ENCODE measurements around the gene TRNP1.
"Not testable (repeated sequence)": the region's sequence is repeated elsewhere in the genome, so short reads cannot be mapped to it uniquely, and the experiment has no call there.

Gene TRNP1

DNA sequence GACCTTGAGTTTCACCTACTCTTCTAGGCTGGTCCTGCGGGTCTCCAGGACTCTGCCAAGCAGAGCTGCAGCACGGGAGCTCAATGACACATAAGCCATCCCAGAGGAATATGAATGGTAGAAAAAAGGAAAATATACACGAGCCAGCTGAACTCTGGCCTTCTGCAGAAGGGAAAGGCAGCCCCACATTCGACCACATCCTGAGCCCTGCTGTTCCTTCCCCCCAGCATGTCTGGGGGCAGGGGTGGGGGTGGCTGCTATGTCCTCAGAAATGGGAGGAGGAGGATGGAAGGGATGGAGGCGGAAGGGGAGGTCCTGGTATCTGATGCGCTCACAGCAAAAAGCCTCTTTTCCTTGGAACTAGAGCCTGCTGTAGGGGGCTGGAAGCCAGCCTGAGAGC, 21.1 kb upstream of the TRNP1 start:
- no peak for DNase-seq (ENCODE audit: low read depth in 1 of 2, low spot score in 1 of 2)

DNA sequence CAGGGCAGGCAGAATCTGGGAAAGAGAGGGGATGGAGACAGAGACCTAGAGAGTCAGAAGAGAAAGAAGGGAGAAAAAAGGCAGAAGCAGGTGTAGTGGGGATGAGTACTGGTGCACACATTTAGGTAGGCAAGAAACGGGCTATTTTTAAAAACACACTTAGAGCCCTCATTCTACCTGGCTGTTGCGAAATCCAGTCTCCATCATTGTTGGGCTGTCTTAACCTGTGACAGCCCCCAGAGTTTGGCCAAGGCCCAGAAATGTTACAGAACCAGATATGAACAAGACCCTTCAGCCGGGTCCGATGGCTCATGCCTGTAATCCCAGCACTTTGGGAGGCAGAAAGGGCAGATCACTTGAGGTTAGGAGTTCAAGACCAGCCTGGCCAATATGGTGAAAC, 20.7 kb upstream of the TRNP1 start:
- no peak for DNase-seq (ENCODE audit: low read depth in 1 of 2, low spot score in 1 of 2)

DNA sequence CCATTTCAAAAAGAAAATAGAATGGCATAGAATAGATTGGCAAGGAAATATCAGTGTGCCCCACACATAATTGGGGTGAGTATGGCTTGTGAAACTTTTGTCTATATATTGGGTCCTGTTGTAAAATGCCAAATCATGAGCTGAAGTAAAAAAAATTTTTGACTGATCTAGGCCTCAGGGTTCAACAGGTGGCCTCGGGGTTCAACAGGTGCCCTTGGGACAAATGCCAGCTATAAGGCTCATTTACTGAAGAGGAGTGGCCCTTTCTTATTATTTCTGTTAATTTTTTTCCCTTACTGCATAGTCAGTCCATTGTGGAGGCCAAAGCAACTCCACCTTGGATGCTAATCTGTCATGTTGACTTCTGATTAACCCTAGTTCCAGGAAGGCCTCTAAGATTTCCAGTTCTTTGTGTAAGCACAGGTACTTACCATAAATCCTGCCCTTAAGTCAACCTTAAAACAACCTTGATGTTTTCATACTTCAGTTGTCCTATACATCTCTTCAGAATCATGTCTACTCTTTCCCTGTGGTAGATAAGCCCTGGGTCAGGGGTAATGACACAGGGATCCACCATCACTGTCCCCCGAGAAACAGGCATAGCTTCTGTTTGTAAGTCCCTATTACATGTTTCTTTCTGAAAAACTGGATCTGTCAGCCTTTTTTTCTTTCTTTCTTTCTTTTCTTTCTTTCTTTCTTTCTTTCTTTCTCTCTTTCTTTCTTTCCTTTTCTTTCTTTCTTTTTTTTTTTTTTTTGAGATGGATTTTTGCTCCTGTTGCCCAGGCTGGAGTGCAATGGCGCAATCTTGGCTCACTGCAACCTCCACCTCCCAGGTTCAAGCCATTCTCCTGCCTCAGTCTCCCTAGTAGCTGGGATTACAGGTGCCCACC, 16.6 kb upstream of the TRNP1 start:
- no peak for DNase-seq (ENCODE audit: low read depth in 1 of 2, low spot score in 1 of 2)

DNA sequence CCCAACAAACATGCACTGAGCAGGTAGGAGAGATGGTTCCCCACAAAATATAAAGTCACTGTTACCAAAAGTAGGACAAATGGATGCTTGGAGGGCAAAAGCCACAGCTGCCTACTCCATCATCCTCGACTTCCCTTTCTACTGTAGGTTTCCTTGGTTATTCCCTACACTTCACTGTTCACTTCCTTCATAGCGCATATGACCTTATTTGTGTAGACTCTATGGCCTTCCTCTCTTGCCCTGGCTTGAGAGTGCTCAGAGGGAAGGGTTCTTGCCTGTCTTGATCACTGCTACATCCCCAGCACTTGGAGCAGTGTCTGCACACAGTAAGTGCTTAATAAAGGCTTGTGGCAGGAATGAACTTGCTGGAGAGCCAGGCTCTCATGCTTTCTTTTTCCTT, 14.6 kb upstream of the TRNP1 start:
- DNase-seq (ENCODE audit: low read depth in 1 of 2, low spot score in 1 of 2) = no peak

DNA sequence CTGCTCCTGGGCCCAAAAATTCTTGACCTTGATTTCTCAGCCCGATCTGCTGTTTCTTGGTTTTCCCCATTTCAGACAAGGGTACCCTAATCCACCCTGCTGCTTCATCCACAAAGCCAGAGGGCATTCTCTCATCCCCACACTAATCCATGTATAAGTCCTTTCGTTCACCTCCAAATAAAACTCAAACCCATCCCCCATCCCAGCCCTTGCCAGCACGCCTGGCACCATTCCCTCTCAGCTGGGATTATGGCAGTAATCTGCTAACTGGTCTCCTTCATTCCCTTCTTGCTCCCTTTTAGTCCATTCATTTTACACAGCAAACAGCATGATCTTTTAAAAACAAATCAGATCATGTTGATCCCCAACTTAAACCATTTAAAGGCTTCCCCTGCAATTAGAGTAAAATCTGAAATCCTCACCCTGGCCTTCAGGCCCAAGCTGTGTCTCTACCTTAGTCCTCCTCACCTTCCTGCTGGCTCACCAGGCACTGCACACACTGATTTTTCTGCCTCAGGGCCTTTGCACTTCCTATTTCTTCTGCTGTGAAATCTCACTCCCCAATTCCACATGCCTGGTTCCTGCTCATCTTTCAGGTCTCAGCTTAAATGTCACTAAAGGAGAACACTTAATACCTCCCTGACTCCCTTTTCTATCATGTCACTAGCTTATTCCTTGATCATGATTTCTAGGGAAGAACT, 12.2 kb upstream of the TRNP1 start:
- no peak for DNase-seq (ENCODE audit: low read depth in 1 of 2, low spot score in 1 of 2)

DNA sequence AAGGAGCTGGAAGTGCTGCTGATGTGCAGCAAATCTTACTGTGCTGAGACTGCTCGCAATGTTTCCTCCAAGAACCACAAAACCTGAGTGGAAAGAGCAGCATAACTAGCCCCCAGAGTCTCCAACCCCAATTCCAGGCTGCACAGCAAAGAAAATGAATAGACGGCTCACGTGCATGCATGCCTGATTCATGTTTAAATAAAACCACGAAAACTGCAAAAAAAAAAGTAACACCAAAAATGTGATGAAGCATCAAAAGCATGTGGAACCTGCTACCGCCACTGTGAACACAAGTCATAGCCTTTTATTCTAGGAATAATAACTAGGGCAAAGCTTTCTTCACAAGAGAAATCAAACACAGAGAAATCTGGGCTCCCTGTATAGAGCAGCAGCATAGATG, 9.6 kb upstream of the TRNP1 start:
- DNase-seq (ENCODE audit: low read depth in 1 of 2, low spot score in 1 of 2) = no peak

DNA sequence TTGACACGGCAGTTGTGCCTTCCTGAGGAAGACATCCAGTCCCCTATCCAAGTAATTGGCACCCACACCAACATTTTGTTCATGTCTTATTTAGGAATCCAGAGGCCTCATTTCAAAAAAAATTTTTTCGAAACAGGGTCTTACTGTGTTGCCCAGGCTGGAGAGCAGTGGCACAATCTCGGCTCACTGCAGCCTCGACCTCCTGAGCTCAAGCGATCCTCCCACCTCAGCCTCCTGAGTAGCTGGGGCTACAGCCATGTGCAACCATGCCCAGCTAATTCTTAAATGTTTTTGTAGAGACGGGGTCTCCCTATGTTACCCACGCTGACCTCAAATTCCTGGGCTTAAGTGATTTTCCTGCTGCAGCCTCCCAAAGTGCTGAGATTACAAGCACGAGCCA, 9.2 kb upstream of the TRNP1 start:
- DNase-seq (ENCODE audit: low read depth in 1 of 2, low spot score in 1 of 2) = no peak

DNA sequence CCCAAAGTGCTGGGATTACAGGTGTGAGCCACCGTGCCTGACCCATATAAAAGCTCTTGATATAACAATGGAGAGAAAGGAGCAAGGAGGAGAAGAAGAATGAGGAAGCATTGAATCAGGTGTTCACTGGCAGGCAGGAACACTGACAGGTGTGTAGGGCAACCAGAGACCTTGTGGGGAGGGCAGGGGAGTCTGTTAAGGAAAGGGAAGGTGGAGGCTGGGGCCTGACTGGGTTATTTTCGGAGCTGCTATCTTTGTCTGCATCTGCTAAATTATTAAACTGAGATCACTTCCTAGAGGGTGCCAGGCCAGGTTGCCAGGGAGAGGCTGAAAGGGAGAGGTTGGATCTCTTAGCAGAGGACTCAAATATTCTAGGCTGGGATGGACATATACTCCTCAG, 6.8 kb upstream of the TRNP1 start:
- no peak for DNase-seq (ENCODE audit: low read depth in 1 of 2, low spot score in 1 of 2)

DNA sequence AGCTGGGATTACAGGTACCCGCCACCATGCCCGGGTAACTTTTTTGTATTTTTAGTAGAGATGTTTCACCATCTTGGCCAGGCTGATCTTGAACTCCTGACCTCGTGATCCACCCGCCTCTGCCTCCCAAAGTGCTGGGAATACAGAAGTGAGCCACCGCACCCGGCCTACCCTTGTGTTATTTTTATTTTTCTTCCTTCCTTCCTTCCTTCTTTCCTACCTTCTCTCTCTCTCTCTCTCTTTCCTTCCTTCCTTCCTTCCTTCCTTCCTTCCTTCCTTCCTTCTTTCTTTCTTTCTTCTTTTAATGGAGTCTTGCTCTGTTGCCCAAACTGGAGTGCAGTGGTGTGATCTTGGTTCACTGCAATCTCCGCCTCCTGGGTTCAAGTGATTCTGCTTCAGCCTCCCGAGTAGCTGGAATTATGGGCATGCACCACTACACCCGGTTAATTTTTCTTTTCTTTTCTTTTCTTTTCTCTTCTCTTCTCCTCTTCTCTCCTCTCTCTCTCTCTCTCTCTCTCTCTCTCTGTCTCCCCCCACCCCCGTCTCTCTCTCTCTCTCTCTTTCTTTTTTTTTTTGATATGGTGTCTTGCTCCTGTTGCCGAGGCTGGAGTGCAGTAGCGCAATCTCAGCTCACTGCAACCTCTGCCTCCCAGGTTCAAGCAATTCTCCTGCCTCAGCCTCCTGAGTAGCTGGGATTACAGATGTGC, 3.9 kb upstream of the TRNP1 start:
- DNase-seq (ENCODE audit: low read depth in 1 of 2, low spot score in 1 of 2) = not testable (repeated sequence)

DNA sequence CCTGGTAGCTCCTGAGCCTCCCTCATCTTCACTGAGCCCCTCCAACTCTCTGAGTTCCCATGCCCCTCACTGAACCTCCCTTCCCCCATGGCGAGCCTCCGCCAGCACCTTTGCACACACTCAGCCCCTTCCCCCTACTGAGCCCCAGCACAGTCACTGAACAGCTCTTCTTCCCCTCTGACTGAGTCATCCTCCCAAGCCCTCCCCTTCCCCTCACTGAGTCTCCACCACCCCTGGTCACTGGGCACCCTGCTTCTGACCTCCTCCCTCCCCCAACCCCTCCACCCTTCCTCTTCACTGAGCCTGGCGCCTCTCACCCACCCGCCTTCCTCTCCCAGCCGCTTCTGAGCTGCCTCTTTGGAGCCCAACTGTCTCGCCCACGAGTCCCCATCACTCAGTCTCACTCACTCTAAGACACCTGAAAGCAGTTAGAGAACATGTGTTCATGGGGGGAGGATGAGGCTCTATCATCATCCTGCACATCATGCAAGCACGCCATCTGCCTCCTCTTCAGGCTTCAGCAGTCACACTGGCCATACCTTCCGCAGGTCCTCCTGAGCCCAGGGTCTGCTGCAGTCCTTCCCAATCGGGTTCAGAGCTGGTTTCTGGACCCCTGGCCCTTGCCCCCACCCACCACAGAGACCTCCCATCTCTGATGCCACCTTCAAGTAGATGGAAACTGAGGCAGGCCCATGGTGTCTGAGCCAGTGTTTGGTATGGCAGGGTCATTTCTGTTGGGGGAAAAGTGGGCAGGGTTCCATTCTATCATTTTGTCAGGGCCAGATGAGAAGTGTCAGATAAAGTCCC, 2.0 kb upstream of the TRNP1 start:
- DNase-seq (ENCODE audit: low read depth in 1 of 2, low spot score in 1 of 2) = no peak

DNA sequence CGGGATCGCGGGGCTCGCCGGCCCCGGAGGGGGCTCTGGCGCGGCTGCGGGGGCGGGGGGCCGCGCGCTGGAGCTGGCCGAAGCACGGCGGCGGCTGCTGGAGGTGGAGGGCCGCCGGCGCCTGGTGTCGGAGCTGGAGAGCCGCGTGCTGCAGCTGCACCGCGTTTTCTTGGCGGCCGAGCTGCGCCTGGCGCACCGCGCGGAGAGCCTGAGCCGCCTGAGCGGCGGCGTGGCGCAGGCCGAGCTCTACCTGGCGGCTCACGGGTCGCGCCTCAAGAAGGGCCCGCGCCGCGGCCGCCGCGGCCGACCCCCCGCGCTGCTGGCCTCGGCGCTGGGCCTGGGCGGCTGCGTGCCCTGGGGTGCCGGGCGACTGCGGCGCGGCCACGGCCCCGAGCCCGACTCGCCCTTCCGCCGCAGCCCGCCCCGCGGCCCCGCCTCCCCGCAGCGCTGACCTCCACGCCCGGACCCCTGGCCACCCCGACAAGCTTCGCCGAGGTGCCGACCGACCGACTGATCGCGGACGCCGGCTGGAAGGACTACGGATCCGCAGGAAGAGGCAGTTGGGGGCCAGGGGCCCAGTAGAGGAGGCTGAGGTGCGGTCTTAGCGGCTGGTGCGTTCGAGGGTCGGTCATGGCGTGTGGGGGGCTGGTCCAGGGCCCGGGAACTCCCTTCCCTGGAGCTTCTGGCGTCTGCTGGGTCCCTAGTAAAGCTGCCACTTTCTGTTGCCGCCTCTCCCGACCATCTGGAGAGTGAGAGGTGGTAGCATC, 711 bp downstream of the TRNP1 start:
- no peak for DNase-seq (ENCODE audit: low read depth in 1 of 2, low spot score in 1 of 2)

DNA sequence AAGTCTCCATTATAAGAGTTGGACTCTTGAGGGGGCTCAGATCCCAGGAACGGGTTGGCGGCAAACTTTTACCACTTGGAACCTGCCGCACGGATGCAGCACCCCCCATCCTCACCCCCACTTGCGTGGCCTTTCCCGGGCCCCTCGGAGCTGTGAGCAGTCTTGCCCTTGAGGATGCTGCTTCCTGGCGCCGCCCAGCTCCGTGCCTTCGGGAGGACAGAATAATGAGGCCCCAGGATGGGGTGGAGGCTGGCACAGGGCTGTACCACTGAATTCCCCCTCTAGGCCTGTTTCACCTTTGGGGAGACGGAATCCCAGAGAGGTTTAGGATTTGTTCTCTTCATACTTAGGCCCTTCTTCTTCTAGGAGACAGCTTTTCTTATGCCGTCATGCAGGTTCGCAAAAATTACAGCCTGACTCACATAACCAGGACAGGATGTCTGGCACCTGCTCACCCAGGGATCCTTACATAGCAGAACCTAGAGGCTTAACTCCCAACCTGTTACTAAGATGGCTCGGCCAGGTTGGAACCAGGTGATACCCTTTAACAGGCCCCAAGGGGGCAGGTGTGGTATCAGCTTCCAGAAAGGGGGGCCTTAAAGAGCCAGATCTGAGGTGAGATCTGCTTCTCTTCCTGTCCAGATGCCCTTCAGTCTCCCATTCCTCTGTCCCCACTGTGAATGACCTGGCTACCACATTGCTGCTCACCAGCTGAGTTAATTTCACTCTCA, 1.5 kb downstream of the TRNP1 start:
- no peak for DNase-seq (ENCODE audit: low read depth in 1 of 2, low spot score in 1 of 2)

DNA sequence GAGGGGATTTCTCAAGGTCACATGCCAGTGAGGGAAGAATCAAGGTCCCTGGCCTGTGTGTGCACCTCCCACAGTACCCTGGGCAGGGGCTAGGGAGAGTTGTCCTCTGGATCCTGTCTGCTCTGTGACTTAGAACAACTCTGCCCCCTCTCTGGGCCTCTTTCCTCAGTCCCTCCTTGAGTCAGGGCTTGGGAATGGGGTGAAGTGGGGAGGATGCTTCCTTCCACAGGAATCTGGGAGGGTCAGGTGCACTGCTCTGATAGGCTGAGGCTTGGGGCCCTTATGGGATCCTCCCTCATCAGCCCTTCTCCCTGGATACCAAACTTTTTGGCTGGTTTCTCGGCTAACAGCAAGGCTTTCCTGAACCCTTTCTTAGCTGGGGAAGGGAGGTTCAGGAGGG, 2.5 kb downstream of the TRNP1 start:
- no peak for DNase-seq (ENCODE audit: low read depth in 1 of 2, low spot score in 1 of 2)

DNA sequence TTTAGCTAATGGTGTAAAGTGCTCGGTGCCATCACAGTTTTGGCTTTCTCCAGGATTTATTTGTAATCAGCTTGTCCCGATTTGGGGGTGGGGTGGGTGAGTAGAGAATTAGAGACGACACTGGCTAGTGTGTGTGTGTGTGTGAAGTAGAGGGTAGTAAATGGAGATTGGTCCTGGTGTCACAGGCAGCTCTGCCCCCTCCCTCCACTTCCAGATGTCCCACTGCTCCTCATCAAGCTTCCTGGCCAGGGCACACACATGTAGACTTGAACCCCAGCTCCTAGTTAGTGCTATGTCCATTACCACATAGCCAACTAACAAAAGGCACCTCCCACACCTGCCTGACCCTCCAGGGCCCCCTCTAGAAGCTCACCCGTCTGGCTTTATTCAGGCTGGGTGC, 3.2 kb downstream of the TRNP1 start:
- no peak for DNase-seq (ENCODE audit: low read depth in 1 of 2, low spot score in 1 of 2)

DNA sequence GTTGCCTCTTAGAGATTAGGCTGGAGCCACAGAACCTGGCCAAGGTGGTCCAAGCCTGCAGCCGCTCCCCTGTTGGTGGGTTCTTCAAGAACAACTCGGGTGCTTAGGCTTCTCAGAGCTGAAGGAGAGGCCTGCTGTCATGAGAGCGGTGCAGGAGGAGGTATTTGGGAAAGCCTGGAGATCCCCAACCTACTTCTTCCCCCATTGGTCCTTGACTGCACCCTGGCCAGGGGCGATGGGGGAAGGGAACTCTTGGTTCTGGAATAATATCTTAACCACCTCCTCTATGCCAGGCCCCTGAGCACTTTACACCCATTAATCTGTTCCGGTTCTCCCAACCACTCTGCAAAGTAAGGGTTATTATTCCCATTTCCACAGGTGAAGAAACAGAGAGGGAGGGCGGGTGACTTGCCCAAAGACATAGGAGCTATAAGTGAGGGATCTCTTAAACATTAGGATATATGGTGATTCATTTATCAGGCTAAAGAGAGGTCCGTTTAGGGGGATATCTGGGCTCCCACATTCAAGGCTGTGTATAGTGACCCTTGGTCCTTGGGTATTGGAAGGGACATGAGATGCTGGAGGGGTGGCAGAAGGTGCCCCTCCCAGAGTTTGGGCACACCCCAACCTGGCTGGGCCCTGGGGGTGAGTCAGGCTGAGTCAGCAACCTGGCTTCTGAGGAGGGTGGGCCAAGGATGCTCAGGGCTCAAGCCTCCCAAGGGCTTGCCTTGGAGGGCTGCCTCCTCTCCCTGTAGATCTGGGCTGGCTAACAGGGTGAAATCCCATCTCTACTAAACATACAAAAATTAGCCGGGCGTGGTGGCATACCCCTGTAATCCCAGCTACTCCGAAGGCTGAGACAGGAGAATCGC, 5.2 kb downstream of the TRNP1 start:
- no peak for DNase-seq (ENCODE audit: low read depth in 1 of 2, low spot score in 1 of 2)

DNA sequence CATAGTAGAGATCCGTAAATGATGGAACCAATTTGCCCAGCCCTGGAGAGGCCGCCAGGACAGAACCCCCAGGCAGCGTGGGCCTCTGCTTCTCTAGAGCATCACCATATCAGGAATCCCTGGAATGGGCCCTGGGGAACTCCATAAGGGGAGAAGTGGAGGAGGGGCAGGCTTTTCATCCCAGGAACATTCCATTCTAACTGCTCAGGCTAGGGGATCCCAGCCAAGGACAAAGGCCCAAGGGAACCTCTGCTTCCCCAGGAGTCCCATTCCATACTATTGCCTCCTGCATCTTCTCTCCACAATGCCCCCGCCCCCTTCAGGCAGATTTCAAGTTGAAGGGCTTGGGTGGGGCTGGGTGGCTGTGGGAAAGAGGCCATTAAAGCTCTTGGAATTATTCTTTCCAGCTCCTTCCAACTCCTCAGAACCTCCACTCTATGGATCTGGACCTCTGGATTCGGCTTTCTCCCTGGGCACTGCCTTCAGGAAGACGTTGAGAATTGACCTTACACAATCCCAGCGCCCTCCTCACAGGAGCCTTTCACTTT, 6.0 kb downstream of the TRNP1 start:
- no peak for DNase-seq (ENCODE audit: low read depth in 1 of 2, low spot score in 1 of 2)

DNA sequence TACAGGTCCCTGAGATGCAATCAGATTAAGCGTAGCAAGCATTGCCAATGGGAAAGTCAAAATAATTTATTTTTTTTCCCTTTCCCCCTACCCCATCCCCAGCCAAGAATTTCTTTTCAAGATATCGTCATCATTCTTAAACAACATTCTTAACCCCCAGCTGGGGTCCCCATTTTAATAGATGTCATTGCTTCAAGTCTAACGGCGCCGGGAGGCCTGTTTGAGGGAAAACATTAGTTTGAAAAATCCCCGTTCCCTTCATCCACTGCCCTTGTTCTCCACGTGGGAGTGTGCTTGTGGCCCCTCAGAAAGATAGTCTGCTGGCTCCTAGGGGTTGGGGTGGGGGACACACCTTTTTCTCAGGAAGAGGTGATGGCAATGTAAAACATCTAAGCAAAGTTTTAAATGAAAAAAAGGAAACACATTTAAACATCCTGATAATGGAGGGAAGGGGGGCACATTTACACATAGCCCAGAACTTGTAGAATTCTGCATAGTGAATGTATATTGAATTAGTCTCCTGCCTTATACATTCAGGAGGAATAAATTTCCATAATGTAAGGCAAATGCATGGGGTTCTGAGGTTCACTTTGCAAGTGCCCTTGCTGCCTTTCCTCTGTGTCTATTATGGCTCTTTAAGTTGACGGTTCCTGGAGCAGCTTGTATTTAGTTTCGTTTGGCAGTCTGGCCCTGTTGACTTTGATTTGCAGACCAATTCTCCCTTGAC, 6.8 kb downstream of the TRNP1 start:
- DNase-seq (ENCODE audit: low read depth in 1 of 2, low spot score in 1 of 2) = no peak
